HEK293 (cell line): ENCODE measurements around the gene GMPPA.

Experiments used
- CTCF ChIA-PET: fragments of 350-600 bp; formaldehyde crosslinking; extraction: SDS; loops from one replicate; lab custom pipeline; 2021; ENCODE audit warnings: antibody characterized with exemption; lab: Yijun Ruan, JAX
- POLR2A ChIA-PET: fragments of 300-600 bp; formaldehyde crosslinking; extraction: SDS; loops from one replicate; lab custom pipeline; 2020; ENCODE audit warnings: antibody characterized with exemption, inconsistent platforms; lab: Yijun Ruan, JAX
- H3K27ac ChIP-seq: fragments of 200-500 bp; sonication (Bioruptor generic); 2 replicates; pipeline ENCODE4 v1.5.1; 2014; ENCODE audit warnings: low read depth, low read length, control low read depth, inconsistent platforms; ENCODE audit errors: extremely low read depth
- H3K36me3 ChIP-seq, 2 experiments: fragments of 200-500 bp in 1 of 2; sonication (Bioruptor generic) in 1 of 2; 1 replicate in 1 of 2; 2 replicates in 1 of 2; pipeline ENCODE4 v1.5.1; 2014 to 2017; ENCODE audit warnings: inconsistent platforms in 2 of 2, low read length in 2 of 2; ENCODE audit not compliant: control insufficient read depth in 2 of 2, insufficient read depth in 1 of 2
- H3K4me1 ChIP-seq: fragments of 200-500 bp; sonication (Bioruptor generic); 2 replicates; pipeline ENCODE4 v1.5.1; 2014; ENCODE audit warnings: mild to moderate bottlenecking, low read length, inconsistent platforms; ENCODE audit not compliant: control insufficient read depth, insufficient read depth
- H3K4me3 ChIP-seq: 2 replicates; pipeline ENCODE4 v1.5.1; 2011; ENCODE audit warnings: low read depth, mild to moderate bottlenecking, control low read depth, low read length, moderate library complexity
- H3K9me3 ChIP-seq: fragments of 200-500 bp; sonication (Bioruptor generic); 2 replicates; pipeline ENCODE4 v1.5.1; 2014; ENCODE audit warnings: low read depth, low read length, inconsistent platforms; ENCODE audit not compliant: control insufficient read depth, insufficient read depth
- ATF2 ChIP-seq: fragments of 450-650 bp; formaldehyde crosslinking; IDR thresholded peaks from 2 replicates; pipeline ENCODE4 v1.5.1; 2016; ENCODE audit warnings: missing biosample characterization, missing genetic modification characterization, low read depth
- HOXA7 ChIP-seq: sonication (generic); formaldehyde crosslinking; IDR thresholded peaks from 2 replicates; pipeline ENCODE4 v1.8.1; 2022; ENCODE audit warnings: missing genetic modification reagents, borderline replicate concordance
- KLF16 ChIP-seq: fragments of 450-650 bp; formaldehyde crosslinking; IDR thresholded peaks from 2 replicates; pipeline ENCODE4 v1.5.1; 2017; ENCODE audit warnings: missing biosample characterization, missing genetic modification characterization
- REPIN1 ChIP-seq: fragments of 450-650 bp; formaldehyde crosslinking; IDR thresholded peaks from 2 replicates; pipeline ENCODE4 v1.5.1; 2017; ENCODE audit warnings: missing biosample characterization, missing genetic modification characterization, low read depth
- SCRT1 ChIP-seq: fragments of 450-650 bp; formaldehyde crosslinking; IDR thresholded peaks from 2 replicates; pipeline ENCODE4 v1.5.1; 2016; ENCODE audit warnings: missing biosample characterization, missing genetic modification characterization, borderline replicate concordance
- SP2 ChIP-seq: fragments of 450-650 bp; formaldehyde crosslinking; IDR thresholded peaks from 2 replicates; pipeline ENCODE4 v1.5.1; 2016; ENCODE audit warnings: missing biosample characterization, missing genetic modification characterization
- SP7 ChIP-seq: fragments of 450-650 bp; formaldehyde crosslinking; IDR thresholded peaks from 2 replicates; pipeline ENCODE4 v1.5.1; 2016; ENCODE audit warnings: missing biosample characterization, missing genetic modification characterization
- WT1 ChIP-seq: fragments of 450-650 bp; formaldehyde crosslinking; IDR thresholded peaks from 2 replicates; pipeline ENCODE4 v1.5.1; 2016; ENCODE audit warnings: missing biosample characterization, missing genetic modification characterization
- ZBTB26 ChIP-seq: fragments of 450-650 bp; formaldehyde crosslinking; optimal IDR thresholded peaks from 2 replicates; pipeline ENCODE3; 2016; ENCODE audit warnings: missing biosample characterization, mild to moderate bottlenecking, missing genetic modification characterization
- ZFHX2 ChIP-seq: fragments of 450-650 bp; formaldehyde crosslinking; conservative IDR thresholded peaks from 2 replicates; pipeline ENCODE4 v1.5.1; 2016; ENCODE audit warnings: missing biosample characterization, missing genetic modification characterization
- ZNF366 ChIP-seq: fragments of 450-650 bp; formaldehyde crosslinking; conservative IDR thresholded peaks from 2 replicates; pipeline ENCODE4 v1.5.1; 2016; ENCODE audit warnings: missing biosample characterization, missing genetic modification characterization
- ZNF488 ChIP-seq: fragments of 450-650 bp; formaldehyde crosslinking; IDR thresholded peaks from 2 replicates; pipeline ENCODE4 v1.5.1; 2016; ENCODE audit warnings: missing biosample characterization, missing genetic modification characterization
- ZNF548 ChIP-seq: fragments of 450-650 bp; formaldehyde crosslinking; IDR thresholded peaks from 2 replicates; pipeline ENCODE4 v1.5.1; 2016; ENCODE audit warnings: missing biosample characterization, missing genetic modification characterization
- ZNF596 ChIP-seq: fragments of 450-650 bp; IDR thresholded peaks from 2 replicates; pipeline ENCODE4 v1.5.0; 2018; ENCODE audit warnings: missing biosample characterization, mild to moderate bottlenecking, missing genetic modification characterization, moderate library complexity
- ZNF621 ChIP-seq: fragments of 450-650 bp; formaldehyde crosslinking; IDR thresholded peaks from 2 replicates; pipeline ENCODE4 v1.5.1; 2017; ENCODE audit warnings: missing biosample characterization, missing genetic modification characterization
- ZNF623 ChIP-seq: fragments of 450-650 bp; formaldehyde crosslinking; IDR thresholded peaks from 2 replicates; pipeline ENCODE4 v1.5.1; 2016; ENCODE audit warnings: missing biosample characterization, missing genetic modification characterization
- ZNF624 ChIP-seq: fragments of 450-650 bp; formaldehyde crosslinking; IDR thresholded peaks from 2 replicates; pipeline ENCODE4 v1.5.1; 2017; ENCODE audit warnings: missing biosample characterization, missing genetic modification characterization
- ZNF654 ChIP-seq: fragments of 450-650 bp; formaldehyde crosslinking; IDR thresholded peaks from 2 replicates; pipeline ENCODE4 v1.5.1; 2016; ENCODE audit warnings: low read depth, missing biosample characterization, missing genetic modification characterization
- ZNF660 ChIP-seq: fragments of 450-650 bp; IDR thresholded peaks from 2 replicates; pipeline ENCODE4 v1.5.1; 2018; ENCODE audit warnings: missing biosample characterization, mild to moderate bottlenecking, missing genetic modification characterization
- ZNF704 ChIP-seq: fragments of 450-650 bp; formaldehyde crosslinking; IDR thresholded peaks from 2 replicates; pipeline ENCODE4 v1.5.1; 2016; ENCODE audit warnings: missing biosample characterization, missing genetic modification characterization
- ZSCAN30 ChIP-seq: fragments of 450-650 bp; IDR thresholded peaks from 2 replicates; pipeline ENCODE4 v1.5.1; 2018; ENCODE audit warnings: missing biosample characterization, mild to moderate bottlenecking, missing genetic modification characterization, moderate library complexity

The GMPPA gene

GRCh38 chr2:219501849-219502248 lies 3.2 kb downstream of the GMPPA start:
- Histone ChIP-seq H3K9me3 (no peaks in the 10 kb centered on the region), H3K27ac (no peak overlapping the region), H3K4me1 (0 out of 2 replicates have a peak, but pooled peaks cover 5% of the 10 kb centered on the region), H3K4me3 (no peak overlapping the region), H3K36me3 (peaks cover 0 to 45% of the 10 kb centered on the region in 2 experiments; a peak in 2 of 3 replicates)
- TF ChIP-seq SP2 (tag by site-specific recombination) (no peak), ZFHX2 (no peak), ZNF488 (tag by site-specific recombination) (no peak), ZNF548 (tag by site-specific recombination) (no peak), ZNF660 (tag by site-specific recombination) (no peak), ZNF366 (no peak), ZBTB26 (no peak), ZNF621 (tag by site-specific recombination) (no peak)
- POLR2A ChIA-PET = no interaction called here
- CTCF ChIA-PET = interaction anchor here (4.6 to 9.5 kb wide), 2 partner anchors 10 to 25 kb away, joined by 29 to 150 read pairs; partner anchors contain the start of gene ASIC4

GRCh38 chr2:219502618-219503017 lies 3.9 kb downstream of the GMPPA start:
- CTCF ChIA-PET = interaction anchor here (0.8 to 1.4 kb wide), 2 partner anchors 27 kb away, joined by 4 to 5 read pairs; no protein-coding TSS in a partner anchor
- 0 out of 2 replicates have a peak, but pooled peaks cover 5% of the 10 kb centered on the region for H3K4me1 ChIP-seq
- no peaks in the 10 kb centered on the region for H3K9me3 ChIP-seq
- H3K36me3 ChIP-seq = peaks cover 0 to 53% of the 10 kb centered on the region in 2 experiments; a peak in 2 of 3 replicates
- TF ChIP-seq HOXA7 (CRISPR knock-in tag) (no peak), ATF2 (tag by site-specific recombination) (no peak), ZNF596 (no peak), ZFHX2 (no peak), SCRT1 (tag by site-specific recombination) (no peak), ZNF654 (no peak), ZNF623 (tag by site-specific recombination) (no peak)
- H3K4me3 ChIP-seq = no peak overlapping the region
- POLR2A ChIA-PET = no interaction called here
- no peak overlapping the region for H3K27ac ChIP-seq

GRCh38 chr2:219505585-219505984 lies 6.9 kb downstream of the GMPPA start:
- peaks cover 2% of the 10 kb centered on the region for H3K4me1 ChIP-seq
- TF ChIP-seq SP2 (tag by site-specific recombination) (no peak), ZNF704 (tag by site-specific recombination) (no peak), WT1 (tag by site-specific recombination) (no peak), ZNF624 (tag by site-specific recombination) (no peak), KLF16 (no peak), SP7 (tag by site-specific recombination) (no peak), REPIN1 (no peak), ZSCAN30 (no peak)
- H3K36me3 ChIP-seq = peaks cover 0 to 53% of the 10 kb centered on the region in 2 experiments; a peak in 2 of 3 replicates
- H3K4me3 ChIP-seq = no peak overlapping the region
- H3K27ac ChIP-seq = no peak overlapping the region
- CTCF ChIA-PET = no interaction called here
- no peaks in the 10 kb centered on the region for H3K9me3 ChIP-seq
- POLR2A ChIA-PET = no interaction called here
